Skeletal muscle cell (primary cell): Measurements from ENCODE around the gene PLCH1.

Source experiments
- DNase-seq: peaks from one replicate; pipeline ENCODE4 v3.0.0-alpha.2; 2010; ENCODE audit warnings: low read depth
- H3K4me3 ChIP-seq: 2 replicates; pipeline ENCODE4 v1.5.1; 2011; ENCODE audit warnings: low read depth, mild to moderate bottlenecking, control low read depth, low read length, moderate library complexity

The PLCH1 gene

DNA sequence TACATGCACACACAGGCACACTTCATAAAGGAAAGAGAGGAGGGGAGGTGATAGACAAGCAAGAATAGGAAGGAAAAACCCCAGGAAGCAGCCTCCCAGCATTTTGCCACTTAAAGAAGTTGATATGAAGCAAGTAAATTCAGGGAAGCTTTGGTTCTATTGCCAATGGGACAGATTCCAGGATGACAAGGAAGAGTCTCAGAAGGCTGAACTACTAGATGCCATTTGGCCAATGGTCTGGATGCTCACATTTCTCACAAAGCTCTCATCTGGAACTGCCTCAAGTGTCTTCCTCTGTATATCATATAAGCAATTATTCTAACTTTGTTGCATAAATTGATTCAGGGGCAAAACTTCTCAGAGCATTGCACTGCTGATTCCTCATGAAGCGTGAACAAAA is 372.6 kb downstream of the PLCH1 start:
- no peak overlapping the region for H3K4me3 ChIP-seq
- DNase-seq: no peak

DNA sequence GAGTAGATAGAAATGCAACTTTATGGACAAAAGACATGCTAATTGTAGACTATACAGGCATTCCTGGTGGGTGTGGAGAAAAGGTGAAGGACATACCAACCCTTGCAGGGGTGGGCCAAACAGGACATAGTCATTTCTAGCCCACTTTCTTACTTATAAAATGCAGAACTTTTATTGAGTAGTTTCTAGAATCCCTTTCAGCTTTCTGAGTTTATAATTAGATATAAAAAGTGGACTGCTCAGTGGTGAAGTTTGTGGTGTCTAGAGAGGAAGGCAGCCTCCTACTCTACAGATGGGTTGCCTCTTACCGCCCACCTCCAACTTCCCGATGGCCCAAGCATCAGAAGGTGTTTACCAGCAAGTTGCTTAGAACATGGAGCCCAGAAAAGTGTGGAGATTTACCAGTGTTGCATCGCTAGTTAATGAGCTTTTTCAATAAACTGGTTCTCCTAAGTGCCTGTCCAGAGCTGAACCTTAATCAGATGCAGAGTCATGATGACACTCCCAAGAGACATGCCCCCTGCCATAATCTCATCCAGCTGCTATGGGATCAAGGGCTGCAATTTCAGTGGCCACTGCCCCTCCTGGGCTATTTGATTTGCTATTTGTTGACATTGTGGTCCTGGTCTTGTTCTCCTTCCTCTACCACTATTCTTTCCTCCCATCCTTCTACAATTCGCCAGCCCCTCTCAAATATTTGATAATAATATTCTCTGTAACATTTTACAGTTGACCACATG is 373.9 kb downstream of the PLCH1 start:
- no peak for DNase-seq
- no peak overlapping the region for H3K4me3 ChIP-seq

GRCh38 chr3:155370198-155370597 is 374.7 kb downstream of the PLCH1 start:
- no peak for DNase-seq
- no peak overlapping the region for H3K4me3 ChIP-seq

DNA sequence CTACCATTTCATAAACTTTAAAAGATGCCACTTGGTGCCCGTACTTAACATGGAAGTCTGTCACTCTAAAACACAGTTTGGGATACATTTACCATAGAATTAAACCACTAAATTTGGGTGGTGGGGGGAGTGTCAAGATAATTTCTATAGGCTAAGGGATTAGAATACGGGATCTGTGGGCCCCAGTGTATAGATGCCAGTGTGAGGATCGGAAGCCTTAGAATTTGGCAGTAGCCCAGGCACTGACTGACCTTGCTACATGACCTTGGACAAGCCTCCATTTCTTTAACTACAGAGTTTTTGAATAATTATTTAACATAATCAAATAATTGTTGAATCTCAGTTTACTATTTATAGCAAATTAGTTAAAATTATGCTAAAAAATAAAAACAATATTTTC is 375.1 kb downstream of the PLCH1 start:
- DNase-seq: no peak
- no peak overlapping the region for H3K4me3 ChIP-seq

DNA sequence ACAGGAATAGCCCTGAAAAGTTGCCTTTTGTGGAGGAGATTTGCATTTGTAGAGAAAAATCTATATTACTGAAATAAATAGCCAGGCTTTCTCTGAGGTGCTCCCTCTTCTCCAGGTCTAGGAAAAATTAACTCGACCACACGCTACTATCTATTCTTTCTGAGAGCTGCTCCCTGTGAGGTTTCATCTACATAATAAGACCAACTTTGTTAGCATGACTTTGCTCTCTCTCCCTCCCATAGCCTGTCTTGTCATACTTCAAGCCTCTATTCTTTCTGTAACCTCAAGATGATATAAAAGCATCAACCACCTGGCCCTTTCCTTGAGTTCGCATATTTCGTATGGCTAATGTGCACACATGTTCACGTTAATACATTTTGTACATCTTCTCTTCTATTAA is 375.6 kb downstream of the PLCH1 start:
- H3K4me3 ChIP-seq: no peak overlapping the region

GRCh38 chr3:155368786-155369185 is 376.1 kb downstream of the PLCH1 start:
- no peak for DNase-seq
- no peak overlapping the region for H3K4me3 ChIP-seq

More for the DNA sequence above, 375.6 kb downstream of the PLCH1 start:
- no peak for DNase-seq

- DNase-seq: no peak
- H3K4me3 ChIP-seq: no peak overlapping the region
These were observed 377.4 kb downstream of the PLCH1 start for GRCh38 chr3:155367506-155367905.

- no peak for DNase-seq
- H3K4me3 ChIP-seq: no peak overlapping the region
These were observed 379.6 kb downstream of the PLCH1 start for GRCh38 chr3:155365178-155365783.

- no peak overlapping the region for H3K4me3 ChIP-seq
- no peak for DNase-seq
These were observed 380.4 kb downstream of the PLCH1 start for GRCh38 chr3:155364492-155364891.

- no peak overlapping the region for H3K4me3 ChIP-seq
- no peak for DNase-seq
These were observed 381.2 kb downstream of the PLCH1 start for GRCh38 chr3:155363690-155364070.

- H3K4me3 ChIP-seq: no peak overlapping the region
- no peak for DNase-seq
These were observed 381.8 kb downstream of the PLCH1 start for GRCh38 chr3:155362808-155363689.

- no peak for DNase-seq
- H3K4me3 ChIP-seq: no peak overlapping the region
These were observed 384.6 kb downstream of the PLCH1 start for GRCh38 chr3:155360281-155360680.

DNA sequence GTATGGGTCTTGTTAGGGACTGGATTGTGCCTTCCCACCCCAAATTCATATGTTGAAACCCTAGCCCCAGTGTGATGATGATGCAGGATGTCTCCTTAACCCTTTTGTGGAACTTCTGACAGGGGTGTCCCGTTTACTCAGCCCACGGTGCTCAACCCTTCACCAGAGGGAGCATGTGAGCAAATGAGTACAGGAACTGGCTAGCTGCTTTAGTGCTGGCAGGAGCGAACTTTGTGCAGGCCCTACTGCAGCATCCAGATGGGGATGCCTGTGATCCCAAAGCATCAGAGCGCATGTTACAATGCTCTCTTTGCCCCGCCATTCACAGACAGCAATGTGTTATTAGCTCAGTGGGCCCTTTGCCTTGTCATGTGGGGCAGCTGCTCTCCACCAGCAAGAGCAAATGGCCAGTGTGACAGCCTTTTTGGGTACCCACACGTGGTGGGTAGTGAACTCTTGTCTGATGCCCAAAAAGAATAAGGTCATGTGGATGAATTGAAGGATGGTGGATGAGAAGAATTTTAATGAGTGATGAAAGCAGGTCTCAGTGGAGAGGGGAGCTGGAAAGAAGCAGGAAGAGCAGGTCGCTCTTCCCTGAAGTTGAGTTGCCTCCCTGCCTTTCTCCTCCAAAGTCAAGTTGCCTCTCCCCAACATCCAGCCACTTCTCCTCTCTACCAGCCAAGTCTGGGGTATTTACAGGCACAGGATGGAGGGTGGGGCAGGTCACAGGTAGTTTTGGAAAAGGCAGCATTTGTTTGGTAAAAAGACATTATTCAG is 388.1 kb downstream of the PLCH1 start:
- DNase-seq: no peak
- no peak overlapping the region for H3K4me3 ChIP-seq

DNA sequence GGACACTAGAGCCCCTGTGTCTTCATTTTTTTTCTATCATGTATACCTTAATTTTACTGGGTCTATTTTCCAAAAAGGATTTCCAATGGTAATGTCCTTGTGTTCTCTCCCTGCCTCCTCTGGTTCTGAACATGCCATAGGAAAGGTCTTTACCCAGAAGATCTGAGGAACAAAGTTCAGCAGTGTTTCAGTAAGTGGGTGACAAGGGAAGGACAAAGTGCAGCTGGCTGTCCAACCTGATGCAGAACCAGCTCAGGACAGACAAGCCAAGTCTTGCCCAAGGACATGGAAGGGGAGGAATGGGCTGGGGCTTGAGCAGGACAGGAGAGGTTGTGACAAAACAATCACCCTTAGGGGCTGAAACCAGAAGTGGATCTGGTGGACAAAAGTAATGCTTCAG is 390.2 kb downstream of the PLCH1 start:
- DNase-seq: no peak
- H3K4me3 ChIP-seq: no peak overlapping the region

DNA sequence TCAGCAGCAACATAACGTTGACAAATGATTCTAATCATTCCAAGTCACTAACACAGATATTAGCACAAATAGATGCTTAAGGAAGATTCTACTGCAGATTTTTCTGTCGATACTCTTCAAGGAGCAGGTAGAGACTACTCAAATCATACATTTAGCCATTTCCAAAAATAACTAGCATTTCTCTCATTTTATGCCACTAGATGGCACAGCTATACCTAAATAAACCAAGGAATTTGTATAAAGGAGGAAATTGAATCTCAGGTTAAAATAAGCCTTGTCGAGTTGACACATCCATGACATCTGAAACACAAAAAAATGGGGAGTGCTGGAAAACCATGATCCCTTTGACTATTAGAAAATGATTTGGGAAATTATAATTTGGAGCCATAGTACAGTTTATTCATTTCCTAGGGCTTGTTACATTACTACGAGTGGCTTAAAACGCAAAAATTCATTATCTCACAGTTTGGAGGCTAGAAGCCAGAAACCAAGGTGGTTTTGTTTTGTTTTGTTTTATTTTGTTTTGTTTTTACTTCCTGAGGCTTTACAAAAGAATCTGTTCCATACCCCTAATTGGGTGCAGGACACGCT is 391.9 kb downstream of the PLCH1 start:
- H3K4me3 ChIP-seq: no peak overlapping the region
- DNase-seq: no peak

GRCh38 chr3:155350571-155350970 is 394.3 kb downstream of the PLCH1 start:
- no peak for DNase-seq
- H3K4me3 ChIP-seq: no peak overlapping the region

- no peak for DNase-seq
- H3K4me3 ChIP-seq: no peak overlapping the region
These were observed 397.0 kb downstream of the PLCH1 start for GRCh38 chr3:155347901-155348300.

DNA sequence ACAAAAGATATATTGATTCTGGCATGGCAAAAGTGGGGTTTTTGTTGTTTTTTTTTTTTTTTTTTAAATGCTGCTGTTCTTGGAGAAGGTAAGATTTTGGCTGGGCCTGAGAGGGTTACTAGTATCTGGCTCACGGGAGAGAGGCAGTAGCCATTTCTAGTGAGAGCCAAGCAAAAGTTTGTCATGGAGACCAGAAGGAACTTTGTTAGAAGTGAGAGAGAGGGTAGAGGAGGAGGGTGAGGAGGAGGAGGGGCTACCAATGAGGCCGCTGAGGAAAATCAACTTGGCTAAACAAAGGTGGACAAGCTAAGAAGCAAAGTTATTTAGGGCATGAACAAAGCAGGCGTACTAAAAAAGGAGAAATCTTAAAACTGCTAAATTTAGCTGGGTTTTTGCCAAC is 402.5 kb downstream of the PLCH1 start:
- no peak for DNase-seq

GRCh38 chr3:155339052-155339451 is 405.8 kb downstream of the PLCH1 start:
- no peak for DNase-seq
- H3K4me3 ChIP-seq: no peak overlapping the region

More for the DNA sequence above, 402.5 kb downstream of the PLCH1 start:
- H3K4me3 ChIP-seq: no peak overlapping the region
